ENCODE measurements around the gene HNRNPH2. TPM values are rescaled to one million over a fixed set of nuclear protein-coding genes. Genes with fewer than 3 reads are reported as not detected.
A peak's percentile ranks its signal among the peaks of the same experiment; 100 is the strongest.

The HNRNPH2 gene
- total and polyA plus RNA-seq, 9 donors, result 40.8 to 80.1 (median 68.3) TPM

DNA sequence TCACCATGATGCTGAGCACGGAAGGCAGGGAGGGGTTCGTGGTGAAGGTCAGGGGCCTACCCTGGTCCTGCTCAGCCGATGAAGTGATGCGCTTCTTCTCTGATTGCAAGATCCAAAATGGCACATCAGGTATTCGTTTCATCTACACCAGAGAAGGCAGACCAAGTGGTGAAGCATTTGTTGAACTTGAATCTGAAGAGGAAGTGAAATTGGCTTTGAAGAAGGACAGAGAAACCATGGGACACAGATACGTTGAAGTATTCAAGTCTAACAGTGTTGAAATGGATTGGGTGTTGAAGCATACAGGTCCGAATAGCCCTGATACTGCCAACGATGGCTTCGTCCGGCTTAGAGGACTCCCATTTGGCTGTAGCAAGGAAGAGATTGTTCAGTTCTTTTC lies 4.0 kb downstream of the HNRNPH2 start:
- Histone ChIP-seq H3K4me3 (ENCODE audit: low read length) (no peak overlapping the region), H3K9me3 (replicated peaks; ENCODE audit: control insufficient read depth, low read depth, low read length) (no peaks in the 10 kb centered on the region), H3K4me1 (ENCODE audit: control insufficient read depth, insufficient read depth, low read length) (peaks cover 6% of the 10 kb centered on the region), H3K27ac (ENCODE audit: low read length) (no peak overlapping the region), H3K36me3 (ENCODE audit: control insufficient read depth, insufficient read depth, low read length) (peaks cover 7% of the 10 kb centered on the region), H3K27me3 (ENCODE audit: control insufficient read depth, insufficient read depth, low read length) (peaks cover 14% of the 10 kb centered on the region)
- 88% methylated on average over 9 of the region's 10 CpGs for WGBS (ENCODE audit: insufficient coverage)
- no peak for DNase-seq

DNA sequence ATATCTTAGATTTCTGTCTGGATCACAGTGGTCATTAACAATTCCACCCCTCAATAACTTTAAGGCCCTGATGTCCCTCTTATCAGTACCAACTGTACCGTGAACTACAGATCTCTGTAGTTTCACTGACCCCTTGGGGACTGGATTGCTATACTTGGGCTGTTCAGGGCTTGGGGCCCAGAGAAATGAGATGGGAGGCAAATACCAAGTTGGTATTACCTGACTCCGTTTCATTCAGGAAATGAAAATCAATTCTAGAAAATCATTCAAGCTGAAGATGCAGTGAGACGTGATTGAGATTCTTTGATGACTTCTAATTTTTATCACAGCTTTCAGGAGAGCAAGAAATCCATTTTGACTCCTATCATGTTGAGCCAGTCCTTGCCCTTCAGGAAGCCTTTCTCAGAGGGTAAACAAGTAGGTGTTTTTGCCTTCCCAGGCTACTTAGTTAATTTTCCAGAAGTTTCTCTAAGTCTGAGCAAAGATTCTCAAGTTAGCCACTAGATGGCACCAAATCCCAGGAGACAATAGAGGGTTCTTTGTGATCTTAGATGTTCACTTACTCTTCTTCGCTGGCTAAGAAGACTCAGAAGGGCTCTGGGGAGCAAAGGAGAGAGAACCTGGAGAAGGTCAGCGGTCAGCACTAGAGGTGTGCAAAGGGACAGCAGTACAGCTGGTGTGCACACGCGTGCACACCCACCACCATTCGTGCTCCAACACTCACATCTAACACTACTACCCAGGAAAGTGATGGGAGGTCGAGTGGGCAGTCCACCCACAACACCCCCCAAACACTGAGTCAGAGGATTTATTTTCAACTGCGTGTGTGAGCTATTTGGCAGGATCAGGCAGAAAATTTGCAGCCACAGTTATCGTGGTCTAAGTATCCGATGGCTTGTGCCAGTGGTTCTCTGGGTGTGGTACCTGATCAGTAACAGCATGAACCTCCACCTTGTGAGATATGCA lies 7.4 kb downstream of the HNRNPH2 start:
- Histone ChIP-seq H3K27ac (ENCODE audit: low read length) (peak overlapping the region; percentile 69), H3K4me1 (ENCODE audit: control insufficient read depth, insufficient read depth, low read length) (peaks cover 4% of the 10 kb centered on the region), H3K9me3 (replicated peaks; ENCODE audit: control insufficient read depth, low read depth, low read length) (no peaks in the 10 kb centered on the region), H3K36me3 (ENCODE audit: control insufficient read depth, insufficient read depth, low read length) (peaks cover 11% of the 10 kb centered on the region), H3K4me3 (ENCODE audit: low read length) (no peak overlapping the region), H3K27me3 (ENCODE audit: control insufficient read depth, insufficient read depth, low read length) (peaks cover 18% of the 10 kb centered on the region)
- peak; percentile 84 for DNase-seq
- WGBS (ENCODE audit: insufficient coverage), result no CpG with 5 or more reads among the region's 12 CpGs

DNA sequence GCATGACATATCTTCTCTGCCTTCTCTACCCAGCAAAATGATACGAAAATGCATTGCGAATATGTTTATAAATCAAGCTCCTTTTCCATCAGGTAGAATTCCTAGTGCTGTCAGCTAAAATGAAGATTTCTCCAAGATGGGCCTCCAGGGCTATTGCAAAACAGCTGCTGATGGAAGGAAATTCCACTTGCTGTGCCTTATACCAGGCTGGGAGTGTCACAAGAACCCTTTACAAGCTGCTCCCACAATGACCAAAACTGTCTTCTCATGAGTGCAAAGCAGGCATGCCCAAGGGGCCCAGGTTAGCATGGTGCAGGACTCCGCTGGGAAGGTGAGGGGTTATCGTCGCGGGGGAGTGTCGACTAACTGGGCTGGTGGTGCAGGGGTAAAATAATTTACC lies 8.7 kb downstream of the HNRNPH2 start:
- Histone ChIP-seq H3K36me3 (ENCODE audit: control insufficient read depth, insufficient read depth, low read length) (peaks cover 11% of the 10 kb centered on the region), H3K27ac (ENCODE audit: low read length) (no peak overlapping the region)
- WGBS (ENCODE audit: insufficient coverage), result 86% methylated on average over 7 of the region's 7 CpGs

DNA sequence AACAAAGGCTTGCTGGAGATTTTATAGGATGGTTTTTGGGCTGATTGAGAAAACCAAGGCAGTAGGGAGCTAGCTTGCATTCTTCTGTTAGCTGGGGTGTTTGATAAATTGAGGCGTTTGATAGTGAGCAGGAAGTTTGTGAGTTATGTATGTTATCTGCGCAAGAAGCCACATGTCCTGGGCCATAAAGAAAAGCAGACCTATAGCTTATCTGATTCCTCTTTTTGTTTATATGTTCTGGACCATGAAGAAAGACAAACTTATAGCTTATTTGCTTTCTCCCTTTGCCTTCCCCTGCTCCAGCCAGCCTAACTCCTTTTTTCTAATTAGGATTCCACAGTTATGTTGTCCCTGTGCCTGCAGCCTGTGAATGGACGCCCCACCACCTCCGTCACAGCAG lies 9.2 kb downstream of the HNRNPH2 start:
- H3K4me3 ChIP-seq (ENCODE audit: low read length), result no peak overlapping the region
- no peaks in the 10 kb centered on the region for H3K9me3 ChIP-seq (replicated peaks; ENCODE audit: control insufficient read depth, low read depth, low read length)
- peaks cover 17% of the 10 kb centered on the region for H3K27me3 ChIP-seq (ENCODE audit: control insufficient read depth, insufficient read depth, low read length)
- no peak for DNase-seq
- WGBS (ENCODE audit: insufficient coverage), result 17% methylated on average over 1 of the region's 4 CpGs
- peaks cover 4% of the 10 kb centered on the region for H3K4me1 ChIP-seq (ENCODE audit: control insufficient read depth, insufficient read depth, low read length)
- H3K27ac ChIP-seq (ENCODE audit: low read length), result no peak overlapping the region
- H3K36me3 ChIP-seq (ENCODE audit: control insufficient read depth, insufficient read depth, low read length), result peaks cover 9% of the 10 kb centered on the region

More for the DNA sequence above, 8.7 kb downstream of the HNRNPH2 start:
- peaks cover 18% of the 10 kb centered on the region for H3K27me3 ChIP-seq (ENCODE audit: control insufficient read depth, insufficient read depth, low read length)
- H3K4me3 ChIP-seq (ENCODE audit: low read length), result no peak overlapping the region
- DNase-seq, result no peak
- H3K4me1 ChIP-seq (ENCODE audit: control insufficient read depth, insufficient read depth, low read length), result peaks cover 4% of the 10 kb centered on the region
- H3K9me3 ChIP-seq (replicated peaks; ENCODE audit: control insufficient read depth, low read depth, low read length), result no peaks in the 10 kb centered on the region

DNA sequence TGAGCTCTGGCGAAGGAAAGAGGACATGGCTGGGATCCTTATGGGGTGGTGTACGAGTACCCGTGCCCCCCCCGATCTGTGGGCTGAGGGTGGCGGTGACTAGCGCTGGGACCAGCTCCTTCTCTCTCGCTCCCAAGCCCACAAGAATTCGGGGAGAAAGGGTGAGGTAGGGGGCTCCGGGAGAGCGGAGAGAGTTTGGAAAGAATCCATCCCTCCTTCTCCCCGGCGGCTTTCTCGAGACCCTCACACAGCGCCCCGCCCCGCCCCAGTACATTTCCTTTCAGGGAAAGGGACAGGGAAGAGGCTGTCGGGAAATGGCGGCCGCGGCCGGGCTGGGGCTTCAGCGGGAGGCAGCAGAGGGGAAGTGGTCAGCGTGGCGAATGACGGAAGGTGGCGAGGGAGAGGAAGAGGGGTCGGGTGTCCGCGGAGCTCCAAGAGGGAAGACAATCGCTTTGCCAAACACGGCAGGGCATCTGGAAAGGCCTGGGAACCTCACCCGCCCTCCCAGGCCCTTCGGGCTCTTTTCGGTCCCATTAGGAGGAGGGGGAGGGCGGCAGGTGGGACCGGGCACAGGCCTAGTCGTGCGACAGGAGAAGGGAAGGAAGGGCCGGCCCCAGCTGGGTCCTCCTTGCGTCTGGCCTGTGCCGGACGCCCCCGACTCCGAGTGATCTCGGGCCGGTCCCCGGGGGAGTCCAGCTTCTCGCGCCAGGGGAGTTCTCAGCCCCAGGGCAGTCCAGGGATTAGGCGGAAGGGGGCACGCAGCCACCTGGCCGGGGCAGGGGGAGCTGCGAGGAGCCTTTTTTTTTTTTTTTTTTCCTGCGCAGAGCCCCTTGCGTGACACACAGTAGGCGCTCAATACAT lies 10.2 kb downstream of the HNRNPH2 start:
- peak overlapping the region; percentile 70 for H3K4me3 ChIP-seq (ENCODE audit: low read length)
- peak; percentile 75 for DNase-seq
- 17% methylated on average over 35 of the region's 56 CpGs for WGBS (ENCODE audit: insufficient coverage)
- H3K27me3 ChIP-seq (ENCODE audit: control insufficient read depth, insufficient read depth, low read length), result peaks cover 17% of the 10 kb centered on the region
- peaks cover 4% of the 10 kb centered on the region for H3K36me3 ChIP-seq (ENCODE audit: control insufficient read depth, insufficient read depth, low read length)
- peaks cover 4% of the 10 kb centered on the region for H3K4me1 ChIP-seq (ENCODE audit: control insufficient read depth, insufficient read depth, low read length)
- H3K9me3 ChIP-seq (replicated peaks; ENCODE audit: control insufficient read depth, low read depth, low read length), result no peaks in the 10 kb centered on the region
- peak overlapping the region; percentile 91 for H3K27ac ChIP-seq (ENCODE audit: low read length)

DNA sequence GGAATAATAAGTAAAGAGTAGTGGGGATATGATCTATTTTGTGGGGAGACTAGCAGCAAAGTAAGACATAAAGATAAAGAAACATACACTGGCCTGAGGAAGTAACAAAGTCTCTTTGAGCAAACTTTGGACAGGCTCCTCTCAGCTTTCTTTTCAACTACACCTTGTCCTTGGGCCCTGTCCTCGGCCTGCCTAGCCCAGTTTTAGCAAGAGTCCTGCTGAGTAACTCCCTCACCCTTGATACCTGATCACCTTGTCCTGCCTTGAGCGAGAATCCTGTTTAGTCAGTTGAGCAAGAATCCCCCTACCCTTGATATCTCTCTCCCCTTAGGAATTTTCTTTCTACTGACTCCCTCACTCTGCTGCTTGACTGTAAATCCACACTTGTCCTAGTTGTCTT lies 11.5 kb downstream of the HNRNPH2 start:
- H3K36me3 ChIP-seq (ENCODE audit: control insufficient read depth, insufficient read depth, low read length), result peaks cover 7% of the 10 kb centered on the region
- no peaks in the 10 kb centered on the region for H3K9me3 ChIP-seq (replicated peaks; ENCODE audit: control insufficient read depth, low read depth, low read length)
- H3K4me3 ChIP-seq (ENCODE audit: low read length), result no peak overlapping the region
- H3K27me3 ChIP-seq (ENCODE audit: control insufficient read depth, insufficient read depth, low read length), result peaks cover 17% of the 10 kb centered on the region
- no peak for DNase-seq
- 82% methylated on average over 2 of the region's 2 CpGs for WGBS (ENCODE audit: insufficient coverage)
- H3K27ac ChIP-seq (ENCODE audit: low read length), result no peak overlapping the region
- peaks cover 4% of the 10 kb centered on the region for H3K4me1 ChIP-seq (ENCODE audit: control insufficient read depth, insufficient read depth, low read length)

DNA sequence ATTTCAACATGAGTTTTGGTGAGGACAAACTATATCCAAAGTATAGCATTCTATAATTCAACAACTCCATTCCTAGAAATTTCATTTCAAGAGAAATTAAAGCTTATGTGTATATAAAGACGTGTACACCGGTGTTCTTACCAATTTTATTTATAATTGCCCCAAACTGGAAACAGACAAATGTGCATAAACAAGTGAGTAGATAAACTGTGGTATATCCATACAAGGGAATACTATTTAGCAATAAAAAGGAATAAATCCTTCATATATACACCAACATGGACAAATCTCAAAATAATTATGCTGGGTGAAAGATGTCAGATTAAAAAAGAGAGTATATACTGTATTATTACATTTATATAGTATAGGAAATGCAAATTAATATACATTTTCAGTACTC lies 19.9 kb downstream of the HNRNPH2 start:
- WGBS (ENCODE audit: insufficient coverage), result no CpG with 5 or more reads among the region's 2 CpGs
- H3K27me3 ChIP-seq (ENCODE audit: control insufficient read depth, insufficient read depth, low read length), result peaks cover 2% of the 10 kb centered on the region
- H3K4me3 ChIP-seq (ENCODE audit: low read length), result no peak overlapping the region
- no peak for DNase-seq
- no peaks in the 10 kb centered on the region for H3K4me1 ChIP-seq (ENCODE audit: control insufficient read depth, insufficient read depth, low read length)
- peaks cover 4% of the 10 kb centered on the region for H3K9me3 ChIP-seq (replicated peaks; ENCODE audit: control insufficient read depth, low read depth, low read length)
- H3K27ac ChIP-seq (ENCODE audit: low read length), result no peak overlapping the region
- peaks cover 17% of the 10 kb centered on the region for H3K36me3 ChIP-seq (ENCODE audit: control insufficient read depth, insufficient read depth, low read length)

DNA sequence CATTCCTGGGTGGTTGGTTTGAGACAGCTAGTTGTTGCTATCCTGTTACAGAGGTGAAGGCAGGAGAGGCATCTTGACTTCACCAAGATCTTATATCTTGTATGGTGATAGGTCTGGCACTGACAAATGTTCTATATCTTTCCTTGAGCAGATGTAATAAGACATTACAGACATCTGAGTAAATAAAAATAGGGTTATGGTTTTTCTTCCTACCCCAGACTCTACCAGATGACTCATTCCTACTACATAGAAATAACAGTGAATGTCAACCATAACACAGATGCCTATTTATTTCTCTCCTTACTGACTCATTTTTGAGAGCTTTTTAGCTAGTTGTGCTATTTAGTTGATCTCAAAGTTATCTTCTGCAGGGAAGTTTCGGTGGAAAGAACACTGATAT lies 21.9 kb downstream of the HNRNPH2 start:
- peaks cover 10% of the 10 kb centered on the region for H3K36me3 ChIP-seq (ENCODE audit: control insufficient read depth, insufficient read depth, low read length)
- H3K4me3 ChIP-seq (ENCODE audit: low read length), result no peak overlapping the region
- H3K27me3 ChIP-seq (ENCODE audit: control insufficient read depth, insufficient read depth, low read length), result peaks cover 2% of the 10 kb centered on the region
- H3K27ac ChIP-seq (ENCODE audit: low read length), result no peak overlapping the region
- WGBS (ENCODE audit: insufficient coverage), result no CpG with 5 or more reads among the region's 1 CpG
- no peak for DNase-seq
- H3K4me1 ChIP-seq (ENCODE audit: control insufficient read depth, insufficient read depth, low read length), result no peaks in the 10 kb centered on the region
- H3K9me3 ChIP-seq (replicated peaks; ENCODE audit: control insufficient read depth, low read depth, low read length), result peaks cover 4% of the 10 kb centered on the region

DNA sequence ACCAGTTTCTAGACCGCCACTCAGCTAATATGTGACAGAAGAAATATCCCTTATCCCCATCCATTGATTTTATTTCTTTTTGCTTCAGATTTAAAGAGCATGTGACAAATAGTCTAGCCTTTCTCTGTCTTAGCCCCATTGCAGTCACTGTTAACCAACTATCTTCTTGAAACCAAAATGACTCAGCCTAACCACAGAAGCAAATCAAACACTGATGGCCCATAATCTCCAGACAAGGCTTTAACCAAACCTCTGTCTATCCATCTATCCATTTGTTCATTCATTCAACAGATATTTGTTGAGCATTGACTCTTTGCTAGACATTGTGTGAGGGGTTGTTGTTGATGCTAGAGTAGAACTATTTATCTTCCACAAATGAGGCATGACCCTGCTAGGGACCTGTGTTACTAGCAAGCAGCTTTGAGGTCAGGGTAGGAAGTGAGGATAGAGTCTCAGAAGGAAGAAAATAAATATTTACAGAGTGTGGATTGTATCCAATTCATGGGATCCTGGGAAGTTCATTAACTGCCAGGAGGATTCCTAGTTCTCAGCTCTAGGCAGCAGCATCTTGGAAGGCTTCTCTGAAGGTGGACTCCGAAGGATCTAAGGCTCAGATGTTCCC lies 22.5 kb downstream of the HNRNPH2 start:
- peaks cover 2% of the 10 kb centered on the region for H3K27me3 ChIP-seq (ENCODE audit: control insufficient read depth, insufficient read depth, low read length)
- H3K4me3 ChIP-seq (ENCODE audit: low read length), result no peak overlapping the region
- H3K36me3 ChIP-seq (ENCODE audit: control insufficient read depth, insufficient read depth, low read length), result peaks cover 9% of the 10 kb centered on the region
- H3K4me1 ChIP-seq (ENCODE audit: control insufficient read depth, insufficient read depth, low read length), result no peaks in the 10 kb centered on the region
- peaks cover 4% of the 10 kb centered on the region for H3K9me3 ChIP-seq (replicated peaks; ENCODE audit: control insufficient read depth, low read depth, low read length)
- H3K27ac ChIP-seq (ENCODE audit: low read length), result no peak overlapping the region
- no peak for DNase-seq
- WGBS (ENCODE audit: insufficient coverage), result 86% methylated on average over 1 of the region's 2 CpGs

DNA sequence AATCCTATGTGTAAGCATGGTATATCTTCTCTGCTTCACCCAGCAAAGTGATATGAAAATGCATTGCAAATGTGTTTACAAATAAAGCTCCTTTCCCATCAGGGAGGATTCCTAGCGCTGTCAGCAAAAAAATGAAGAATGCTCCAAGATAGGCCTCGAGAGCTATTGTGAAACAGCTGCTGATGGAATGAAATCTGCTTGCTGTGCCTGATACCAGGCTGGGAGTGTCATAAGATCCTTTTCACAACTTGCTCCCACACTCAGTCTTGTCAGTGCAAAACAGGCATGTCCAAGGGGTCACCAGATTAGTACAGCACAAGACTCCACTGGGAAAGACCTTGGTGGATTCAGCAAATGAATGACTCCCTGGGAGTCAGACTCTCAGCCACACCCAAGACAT lies 34.1 kb downstream of the HNRNPH2 start:
- Histone ChIP-seq H3K4me3 (ENCODE audit: low read length) (no peak overlapping the region), H3K27ac (ENCODE audit: low read length) (no peak overlapping the region), H3K9me3 (replicated peaks; ENCODE audit: control insufficient read depth, low read depth, low read length) (peaks cover 3% of the 10 kb centered on the region), H3K36me3 (ENCODE audit: control insufficient read depth, insufficient read depth, low read length) (peaks cover 21% of the 10 kb centered on the region), H3K27me3 (ENCODE audit: control insufficient read depth, insufficient read depth, low read length) (peaks cover 3% of the 10 kb centered on the region), H3K4me1 (ENCODE audit: control insufficient read depth, insufficient read depth, low read length) (no peaks in the 10 kb centered on the region)
- no CpG with 5 or more reads among the region's 2 CpGs for WGBS (ENCODE audit: insufficient coverage)
- DNase-seq, result no peak
